WERI-Rb-1 (cell line): ENCODE results near the gene PHKB.

Experiments
- DNase-seq: peaks from one replicate; pipeline ENCODE4 v3.0.0-alpha.2; 2020
- H3K27ac ChIP-seq: fragments of 250-450 bp; sonication (Bioruptor Pico); 2 replicates; pipeline ENCODE4 v1.5.1; 2020; ENCODE audit warnings: mild to moderate bottlenecking, moderate library complexity
- H3K27me3 ChIP-seq: fragments of 250-450 bp; sonication (Bioruptor Pico); 2 replicates; pipeline ENCODE4 v1.5.1; 2021; ENCODE audit warnings: mild to moderate bottlenecking, low read depth, moderate library complexity; ENCODE audit not compliant: insufficient read depth, severe bottlenecking
- H3K36me3 ChIP-seq: fragments of 250-450 bp; sonication (Bioruptor Pico); 2 replicates; pipeline ENCODE4 v1.5.1; 2020; ENCODE audit warnings: mild to moderate bottlenecking, moderate library complexity
- H3K4me3 ChIP-seq: 2 replicates; pipeline ENCODE4 v1.5.1; 2011; ENCODE audit warnings: low read depth, mild to moderate bottlenecking, control low read depth, low read length
- H3K9me3 ChIP-seq: fragments of 250-450 bp; sonication (Bioruptor Pico); 2 replicates; pipeline ENCODE4 v1.5.1; 2021; ENCODE audit warnings: mild to moderate bottlenecking, moderate library complexity; ENCODE audit not compliant: severe bottlenecking
- TF ChIP-seq, protein P1 (sequence below): IDR thresholded peaks from 2 replicates; pipeline ENCODE4 v1.5.1; 2011; ENCODE audit warnings: low read depth, mild to moderate bottlenecking, control low read depth, inconsistent platforms, low read length

Gene PHKB

GRCh38 chr16:47732523-47733111, 271.5 kb downstream of the PHKB start:
- no peak for DNase-seq
- TF ChIP-seq, protein P1, sequence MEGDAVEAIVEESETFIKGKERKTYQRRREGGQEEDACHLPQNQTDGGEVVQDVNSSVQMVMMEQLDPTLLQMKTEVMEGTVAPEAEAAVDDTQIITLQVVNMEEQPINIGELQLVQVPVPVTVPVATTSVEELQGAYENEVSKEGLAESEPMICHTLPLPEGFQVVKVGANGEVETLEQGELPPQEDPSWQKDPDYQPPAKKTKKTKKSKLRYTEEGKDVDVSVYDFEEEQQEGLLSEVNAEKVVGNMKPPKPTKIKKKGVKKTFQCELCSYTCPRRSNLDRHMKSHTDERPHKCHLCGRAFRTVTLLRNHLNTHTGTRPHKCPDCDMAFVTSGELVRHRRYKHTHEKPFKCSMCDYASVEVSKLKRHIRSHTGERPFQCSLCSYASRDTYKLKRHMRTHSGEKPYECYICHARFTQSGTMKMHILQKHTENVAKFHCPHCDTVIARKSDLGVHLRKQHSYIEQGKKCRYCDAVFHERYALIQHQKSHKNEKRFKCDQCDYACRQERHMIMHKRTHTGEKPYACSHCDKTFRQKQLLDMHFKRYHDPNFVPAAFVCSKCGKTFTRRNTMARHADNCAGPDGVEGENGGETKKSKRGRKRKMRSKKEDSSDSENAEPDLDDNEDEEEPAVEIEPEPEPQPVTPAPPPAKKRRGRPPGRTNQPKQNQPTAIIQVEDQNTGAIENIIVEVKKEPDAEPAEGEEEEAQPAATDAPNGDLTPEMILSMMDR: no peak
- H3K9me3 ChIP-seq: no peaks in the 10 kb centered on the region
- H3K4me3 ChIP-seq: no peak overlapping the region
- no peaks in the 10 kb centered on the region for H3K27me3 ChIP-seq
- no peaks in the 10 kb centered on the region for H3K36me3 ChIP-seq
- no peak overlapping the region for H3K27ac ChIP-seq

GRCh38 chr16:47734081-47734857, 273.1 kb downstream of the PHKB start:
- Histone ChIP-seq H3K9me3 (no peaks in the 10 kb centered on the region), H3K27me3 (no peaks in the 10 kb centered on the region), H3K4me3 (peak overlapping the region; percentile 2; the same call in 1 of the 2 replicates), H3K36me3 (no peaks in the 10 kb centered on the region), H3K27ac (no peak overlapping the region)
- TF ChIP-seq, protein P1: no peak
- DNase-seq: no peak

- Histone ChIP-seq H3K27ac (no peak overlapping the region), H3K36me3 (no peaks in the 10 kb centered on the region), H3K9me3 (no peaks in the 10 kb centered on the region), H3K27me3 (no peaks in the 10 kb centered on the region), H3K4me3 (no peak overlapping the region)
- DNase-seq: no peak
- TF ChIP-seq, protein P1: no peak
Observed at GRCh38 chr16:47734987-47735594, 274.0 kb downstream of the PHKB start.

DNA sequence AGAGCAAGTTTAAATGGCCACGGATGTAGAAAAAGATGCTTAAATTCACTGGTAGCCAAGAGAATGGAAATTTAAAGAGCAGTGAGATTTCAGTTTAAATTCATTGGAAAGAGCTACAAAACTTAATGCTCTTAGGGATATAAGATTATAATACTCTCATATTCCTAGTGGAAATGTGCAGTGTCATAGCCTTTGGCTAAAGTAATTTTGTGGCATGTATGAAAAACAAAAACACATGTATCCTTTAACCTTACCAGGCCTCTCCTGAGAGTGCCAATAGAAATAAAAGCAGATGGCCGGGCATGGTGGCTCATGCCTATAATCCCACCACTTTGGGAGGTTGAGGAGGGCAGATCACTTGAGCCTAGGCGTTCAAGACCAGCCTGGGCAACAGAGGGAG, 289.2 kb downstream of the PHKB start:
- no peak overlapping the region for H3K27ac ChIP-seq
- TF ChIP-seq, protein P1: no peak
- DNase-seq: no peak
- H3K27me3 ChIP-seq: no peaks in the 10 kb centered on the region
- H3K9me3 ChIP-seq: no peaks in the 10 kb centered on the region
- H3K36me3 ChIP-seq: no peaks in the 10 kb centered on the region
- no peak overlapping the region for H3K4me3 ChIP-seq
